ENCODE data around the gene SLC31A1. TPM values are rescaled to one million over a fixed set of nuclear protein-coding genes. Genes with fewer than 3 reads are reported as not detected.

SLC31A1 gene
- total and polyA plus RNA-seq, 2 of the 13 experiments (the other 11 are each of a cell fraction or from before 2014, with no cell fraction given): 62.9 to 70.0 TPM

DNA sequence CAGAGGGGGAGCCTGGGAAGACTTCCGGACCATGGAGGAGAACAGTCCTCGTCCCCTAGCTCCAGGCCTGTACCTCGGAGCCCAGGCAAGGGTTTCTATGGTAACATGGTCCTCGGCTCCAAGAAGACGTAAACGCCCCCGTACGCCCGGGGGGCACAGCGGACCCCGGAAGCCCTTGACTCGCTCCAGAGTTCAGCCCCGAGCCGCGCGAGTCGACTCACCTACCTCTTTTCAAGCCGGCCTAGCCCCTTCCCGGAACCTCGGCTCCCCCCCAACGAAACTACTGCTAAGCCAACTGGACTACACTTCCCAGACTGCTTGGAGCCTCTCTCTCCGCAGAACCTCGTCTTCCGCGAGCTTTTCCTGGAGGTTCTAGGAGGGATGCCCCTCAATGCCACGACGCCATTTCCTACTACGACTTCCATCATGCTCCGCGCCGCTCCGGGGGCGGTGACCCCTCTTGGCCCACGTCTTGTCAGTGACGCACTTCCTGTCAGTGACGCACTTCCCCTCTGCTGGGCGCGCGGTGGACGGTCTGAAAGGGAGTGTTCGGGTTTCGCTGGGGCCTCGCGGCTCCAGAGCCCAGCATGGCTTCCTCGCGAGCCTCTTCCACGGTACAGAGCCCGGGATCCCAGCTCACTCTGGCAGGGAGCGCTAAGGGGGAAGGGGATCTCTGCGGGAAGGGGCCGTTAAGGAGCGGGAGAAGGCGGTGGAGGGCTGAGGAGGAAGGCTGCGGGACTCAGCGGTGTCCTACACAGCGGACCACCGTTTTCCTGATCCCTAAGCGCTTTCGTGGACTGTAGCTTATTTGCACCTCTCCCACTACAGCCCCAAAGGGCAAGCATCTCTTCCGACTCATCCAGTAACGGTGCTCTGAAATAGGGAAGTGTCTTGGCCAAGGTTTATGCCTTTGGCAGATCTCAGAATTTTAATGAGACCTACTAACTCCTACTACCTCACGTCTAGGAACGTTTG is 54.1 kb downstream of the SLC31A1 start, which contains the start of the genes CDC26 and PRPF4 (continued):
- TF ChIP-seq GABPB1 (CRISPR knock-in tag; IDR thresholded peaks at IDR 0.05) (peak; percentile 99), NAIF1 (CRISPR knock-in tag; IDR thresholded peaks at IDR 0.05; ENCODE audit: borderline replicate concordance) (no peak), POLR2AphosphoS5 (IDR thresholded peaks at IDR 0.05; ENCODE audit: low read depth, low read length) (peak; percentile 95), ZFP41 (CRISPR knock-in tag; IDR thresholded peaks at IDR 0.05; ENCODE audit: borderline replicate concordance) (peak; percentile 81; the same call in 1 of the 2 replicates), NBN (conservative IDR thresholded peaks at IDR 0.05) (no peak), ZBTB4 (CRISPR knock-in tag; IDR thresholded peaks at IDR 0.05; ENCODE audit: borderline replicate concordance) (0 out of 2 replicates have a peak, but pooled peaks have one; percentile 53), CSRNP1 (CRISPR knock-in tag; IDR thresholded peaks at IDR 0.05) (peak; percentile 89), SALL1 (CRISPR knock-in tag; IDR thresholded peaks at IDR 0.05) (peak; percentile 79), SRSF1 (optimal IDR thresholded peaks at IDR 0.05; ENCODE audit: low read depth, low read length) (peak; percentile 88), GATA4 (IDR thresholded peaks at IDR 0.05; ENCODE audit: borderline replicate concordance, low read depth) (peak; percentile 61; the same call in 1 of the 2 replicates), CHCHD3 (CRISPR knock-in tag; IDR thresholded peaks at IDR 0.05) (no peak), MLX (CRISPR knock-in tag; IDR thresholded peaks at IDR 0.05) (0 out of 2 replicates have a peak, but pooled peaks have one; percentile 23), ZNF383 (CRISPR knock-in tag; IDR thresholded peaks at IDR 0.05; ENCODE audit: borderline replicate concordance) (0 out of 2 replicates have a peak, but pooled peaks have one; percentile 42), HMG20B (CRISPR knock-in tag; conservative IDR thresholded peaks at IDR 0.05) (0 out of 2 replicates have a peak, but pooled peaks have one; percentile 11), ZNF317 (CRISPR knock-in tag; IDR thresholded peaks at IDR 0.05) (no peak; the same call in 1 of the 2 replicates)
- TF ChIP-seq, protein P1, sequence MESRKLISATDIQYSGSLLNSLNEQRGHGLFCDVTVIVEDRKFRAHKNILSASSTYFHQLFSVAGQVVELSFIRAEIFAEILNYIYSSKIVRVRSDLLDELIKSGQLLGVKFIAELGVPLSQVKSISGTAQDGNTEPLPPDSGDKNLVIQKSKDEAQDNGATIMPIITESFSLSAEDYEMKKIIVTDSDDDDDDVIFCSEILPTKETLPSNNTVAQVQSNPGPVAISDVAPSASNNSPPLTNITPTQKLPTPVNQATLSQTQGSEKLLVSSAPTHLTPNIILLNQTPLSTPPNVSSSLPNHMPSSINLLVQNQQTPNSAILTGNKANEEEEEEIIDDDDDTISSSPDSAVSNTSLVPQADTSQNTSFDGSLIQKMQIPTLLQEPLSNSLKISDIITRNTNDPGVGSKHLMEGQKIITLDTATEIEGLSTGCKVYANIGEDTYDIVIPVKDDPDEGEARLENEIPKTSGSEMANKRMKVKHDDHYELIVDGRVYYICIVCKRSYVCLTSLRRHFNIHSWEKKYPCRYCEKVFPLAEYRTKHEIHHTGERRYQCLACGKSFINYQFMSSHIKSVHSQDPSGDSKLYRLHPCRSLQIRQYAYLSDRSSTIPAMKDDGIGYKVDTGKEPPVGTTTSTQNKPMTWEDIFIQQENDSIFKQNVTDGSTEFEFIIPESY (CRISPR knock-in tag; IDR thresholded peaks at IDR 0.05): no peak
- TF ChIP-seq, protein P2, sequence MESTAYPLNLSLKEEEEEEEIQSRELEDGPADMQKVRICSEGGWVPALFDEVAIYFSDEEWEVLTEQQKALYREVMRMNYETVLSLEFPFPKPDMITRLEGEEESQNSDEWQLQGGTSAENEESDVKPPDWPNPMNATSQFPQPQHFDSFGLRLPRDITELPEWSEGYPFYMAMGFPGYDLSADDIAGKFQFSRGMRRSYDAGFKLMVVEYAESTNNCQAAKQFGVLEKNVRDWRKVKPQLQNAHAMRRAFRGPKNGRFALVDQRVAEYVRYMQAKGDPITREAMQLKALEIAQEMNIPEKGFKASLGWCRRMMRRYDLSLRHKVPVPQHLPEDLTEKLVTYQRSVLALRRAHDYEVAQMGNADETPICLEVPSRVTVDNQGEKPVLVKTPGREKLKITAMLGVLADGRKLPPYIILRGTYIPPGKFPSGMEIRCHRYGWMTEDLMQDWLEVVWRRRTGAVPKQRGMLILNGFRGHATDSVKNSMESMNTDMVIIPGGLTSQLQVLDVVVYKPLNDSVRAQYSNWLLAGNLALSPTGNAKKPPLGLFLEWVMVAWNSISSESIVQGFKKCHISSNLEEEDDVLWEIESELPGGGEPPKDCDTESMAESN (CRISPR knock-in tag; conservative IDR thresholded peaks at IDR 0.05): peak; percentile 47; the same call in 1 of the 2 replicates

All from HepG2 (cell line).